HAP-1 (cell line): ENCODE data around the gene PLEKHM2.

Experiments
- DNase-seq, 2 experiments: peaks; one replicate each; pipeline ENCODE4 v3.0.0-alpha.2; 2016 to 2020; ENCODE audit warnings: low spot score in 2 of 2
- H3K27me3 ChIP-seq: fragments of 250-450 bp; sonication (Bioruptor Pico); 2 replicates; pipeline ENCODE4 v1.5.1; 2020; ENCODE audit warnings: low read depth, mild to moderate bottlenecking, moderate library complexity
- H3K36me3 ChIP-seq: fragments of 250-450 bp; sonication (Bioruptor Pico); replicated peaks from 2 replicates; pipeline ENCODE4 v1.5.1; 2020; ENCODE audit warnings: mild to moderate bottlenecking
- H3K4me1 ChIP-seq: fragments of 250-450 bp; sonication (Bioruptor Pico); 2 replicates; pipeline ENCODE4 v1.5.1; 2020; ENCODE audit warnings: mild to moderate bottlenecking
- H3K4me3 ChIP-seq: fragments of 250-450 bp; sonication (Bioruptor Pico); 2 replicates; pipeline ENCODE4 v1.5.1; 2020; ENCODE audit warnings: mild to moderate bottlenecking, moderate library complexity
- H3K9me3 ChIP-seq: fragments of 250-450 bp; sonication (Bioruptor Pico); 2 replicates; pipeline ENCODE4 v1.5.1; 2020; ENCODE audit warnings: mild to moderate bottlenecking, moderate library complexity
- in situ Hi-C: fragments of 300-500 bp; cut with MboI; formaldehyde crosslinking; loops from 3 replicates; pipeline ENCODE4 v1.14.3; 2020; ENCODE audit warnings: low sequenced_read_pairs, inconsistent platforms, mixed read lengths

The PLEKHM2 gene

GRCh38 chr1:15717418-15718125 is 33.5 kb downstream of the PLEKHM2 start:
- no peak for DNase-seq
- Histone ChIP-seq H3K4me1 (no peaks in the 10 kb centered on the region), H3K36me3 (peaks cover 12% of the 10 kb centered on the region), H3K27me3 (no peaks in the 10 kb centered on the region), H3K9me3 (no peaks in the 10 kb centered on the region), H3K4me3 (no peak overlapping the region)
- in situ Hi-C loops, result no loop called here

GRCh38 chr1:15718199-15718601 is 34.1 kb downstream of the PLEKHM2 start:
- no peak overlapping the region for H3K4me3 ChIP-seq
- no peaks in the 10 kb centered on the region for H3K9me3 ChIP-seq
- in situ Hi-C loops, result no loop called here
- no peaks in the 10 kb centered on the region for H3K4me1 ChIP-seq
- no peaks in the 10 kb centered on the region for H3K27me3 ChIP-seq
- DNase-seq, result no peak
- peaks cover 12% of the 10 kb centered on the region for H3K36me3 ChIP-seq

GRCh38 chr1:15719381-15720120 is 35.4 kb downstream of the PLEKHM2 start:
- H3K27me3 ChIP-seq, result no peaks in the 10 kb centered on the region
- H3K9me3 ChIP-seq, result no peaks in the 10 kb centered on the region
- DNase-seq, result no peak
- peaks cover 12% of the 10 kb centered on the region for H3K36me3 ChIP-seq
- no peak overlapping the region for H3K4me3 ChIP-seq
- H3K4me1 ChIP-seq, result no peaks in the 10 kb centered on the region
- in situ Hi-C loops, result no loop called here

GRCh38 chr1:15720861-15721260 is 36.7 kb downstream of the PLEKHM2 start:
- in situ Hi-C loops, result no loop called here
- no peak for DNase-seq
- H3K36me3 ChIP-seq, result peaks cover 16% of the 10 kb centered on the region
- H3K4me1 ChIP-seq, result no peaks in the 10 kb centered on the region
- H3K9me3 ChIP-seq, result no peaks in the 10 kb centered on the region
- H3K27me3 ChIP-seq, result no peaks in the 10 kb centered on the region
- H3K4me3 ChIP-seq, result no peak overlapping the region

GRCh38 chr1:15722411-15722810 is 38.3 kb downstream of the PLEKHM2 start:
- Histone ChIP-seq H3K4me3 (no peak overlapping the region), H3K27me3 (no peaks in the 10 kb centered on the region), H3K9me3 (no peaks in the 10 kb centered on the region), H3K36me3 (peaks cover 20% of the 10 kb centered on the region), H3K4me1 (no peaks in the 10 kb centered on the region)
- in situ Hi-C loops, result no loop called here
- no peak for DNase-seq

- Histone ChIP-seq H3K9me3 (no peaks in the 10 kb centered on the region), H3K36me3 (peaks cover 23% of the 10 kb centered on the region), H3K4me1 (no peaks in the 10 kb centered on the region), H3K4me3 (no peak overlapping the region), H3K27me3 (no peaks in the 10 kb centered on the region)
- DNase-seq, result no peak
- in situ Hi-C loops, result no loop called here
Observed at GRCh38 chr1:15722836-15723532, 38.9 kb downstream of the PLEKHM2 start.

- Histone ChIP-seq H3K4me1 (no peaks in the 10 kb centered on the region), H3K4me3 (no peak overlapping the region), H3K36me3 (peaks cover 29% of the 10 kb centered on the region), H3K27me3 (no peaks in the 10 kb centered on the region), H3K9me3 (no peaks in the 10 kb centered on the region)
- DNase-seq, result no peak
- in situ Hi-C loops, result no loop called here
Observed at GRCh38 chr1:15723631-15724246, 39.6 kb downstream of the PLEKHM2 start.

- peaks cover 22% of the 10 kb centered on the region for H3K36me3 ChIP-seq
- no peak overlapping the region for H3K4me3 ChIP-seq
- in situ Hi-C loops, result no loop called here
- H3K4me1 ChIP-seq, result no peaks in the 10 kb centered on the region
- H3K27me3 ChIP-seq, result no peaks in the 10 kb centered on the region
- H3K9me3 ChIP-seq, result no peaks in the 10 kb centered on the region
- no peak for DNase-seq
Observed at GRCh38 chr1:15724949-15725880, 41.1 kb downstream of the PLEKHM2 start.

GRCh38 chr1:15726508-15726907 is 42.4 kb downstream of the PLEKHM2 start:
- peaks cover 30% of the 10 kb centered on the region for H3K36me3 ChIP-seq
- H3K27me3 ChIP-seq, result no peaks in the 10 kb centered on the region
- no peak for DNase-seq
- no peaks in the 10 kb centered on the region for H3K4me1 ChIP-seq
- no peak overlapping the region for H3K4me3 ChIP-seq
- in situ Hi-C loops, result no loop called here
- no peaks in the 10 kb centered on the region for H3K9me3 ChIP-seq

GRCh38 chr1:15727021-15727420 is 42.9 kb downstream of the PLEKHM2 start:
- in situ Hi-C loops, result no loop called here

GRCh38 chr1:15727424-15727823 is 43.3 kb downstream of the PLEKHM2 start:
- no peaks in the 10 kb centered on the region for H3K27me3 ChIP-seq
- no peak overlapping the region for H3K4me3 ChIP-seq
- H3K9me3 ChIP-seq, result no peaks in the 10 kb centered on the region
- no peaks in the 10 kb centered on the region for H3K4me1 ChIP-seq
- DNase-seq, result no peak
- peaks cover 29% of the 10 kb centered on the region for H3K36me3 ChIP-seq
- in situ Hi-C loops, result no loop called here

More at GRCh38 chr1:15727021-15727420, 42.9 kb downstream of the PLEKHM2 start:
- Histone ChIP-seq H3K4me1 (no peaks in the 10 kb centered on the region), H3K36me3 (peaks cover 28% of the 10 kb centered on the region), H3K9me3 (no peaks in the 10 kb centered on the region), H3K4me3 (no peak overlapping the region), H3K27me3 (no peaks in the 10 kb centered on the region)
- DNase-seq, result no peak

- in situ Hi-C loops, result no loop called here
- no peak for DNase-seq
- no peaks in the 10 kb centered on the region for H3K9me3 ChIP-seq
- no peaks in the 10 kb centered on the region for H3K27me3 ChIP-seq
- H3K4me1 ChIP-seq, result no peaks in the 10 kb centered on the region
- H3K4me3 ChIP-seq, result no peak overlapping the region
- H3K36me3 ChIP-seq, result peaks cover 35% of the 10 kb centered on the region
Observed at GRCh38 chr1:15727866-15728534, 43.9 kb downstream of the PLEKHM2 start.
